Esophagus squamous epithelium (tissue), 5 donors: ENCODE data around the gene DPH1. TPM values are rescaled to one million over a fixed set of nuclear protein-coding genes. Genes with fewer than 3 reads are reported as not detected.
A peak's percentile ranks its signal among the peaks of the same experiment; 100 is the strongest.

ENCODE experiments used
- DNase-seq: peaks from one replicate; lab custom pipeline; 2025; lab: John Stamatoyannopoulos, UW
- H3K27ac ChIP-seq, 4 donors: fragments of 200-600 bp; sonication (generic); one replicate each; pipeline ENCODE4 v1.5.1; 2016 to 2019; ENCODE audit warnings: mild to moderate bottlenecking in 1 of 4
- H3K27me3 ChIP-seq, 4 donors: fragments of 200-600 bp; sonication (generic); 1 replicate in 3 of 4; 2 replicates in 1 of 4; pipeline versions ENCODE4 v1.5.1 to v1.6.0; 2017 to 2021; ENCODE audit warnings: antibody characterized with exemption in 1 of 4
- H3K36me3 ChIP-seq, 3 donors: fragments of 200-600 bp; sonication (generic); one replicate each; pipeline ENCODE4 v1.5.1; 2016 to 2019
- H3K4me1 ChIP-seq, 3 donors: fragments of 200-600 bp; sonication (generic); one replicate each; pipeline ENCODE4 v1.5.1; 2017 to 2019
- H3K4me3 ChIP-seq, 4 donors: fragments of 200-600 bp; sonication (generic); 1 replicate in 3 of 4; 2 replicates in 1 of 4; pipeline ENCODE4 v1.5.1; 2016 to 2019; ENCODE audit warnings: mild to moderate bottlenecking in 2 of 4, moderate library complexity in 1 of 4
- H3K9me3 ChIP-seq, 3 donors: fragments of 200-600 bp; sonication (generic); one replicate each; pipeline ENCODE4 v1.5.1; 2016 to 2019
- POLR2A ChIP-seq, 4 donors: fragments of 450-650 bp; IDR thresholded peaks; one replicate each; pipeline ENCODE4 v1.6.1; 2017; ENCODE audit warnings: antibody characterized with exemption in 4 of 4, mild to moderate bottlenecking in 4 of 4, moderate library complexity in 3 of 4
- whole genome bisulfite sequencing, 2 donors: methylation state at CpG; one replicate each; pipeline ENCODE4 v1.1.5; 2018; 5-methylcytosine and 5-hydroxymethylcytosine counted together
- intact Hi-C: fragments of 100-400 bp; cut with DNase I; formaldehyde crosslinking; loops from one replicate; pipeline ENCODE4 v1.15.0; 2022
- total RNA-seq, 4 donors: library from RNA; depleted of rRNA; stranded (reverse); fragments of >200 nt; gene quantifications; one replicate each; pipeline ENCODE4 v1.1.0, GENCODE V29; 2016
- TF ChIP-seq, protein P1 (sequence below), 6 experiments: fragments of 450-650 bp in 4 of 6; fragments of 200-600 bp in 2 of 6; sonication (generic) in 2 of 6; IDR thresholded peaks; one replicate each; pipeline ENCODE4 v1.5.1; 2016 to 2019; ENCODE audit warnings: antibody characterized with exemption in 6 of 6, mild to moderate bottlenecking in 4 of 6, moderate library complexity in 4 of 6
- donor health status: DM: yes; HTN: yes; CAD: no.

The DPH1 gene
- total RNA-seq, 4 donors from 2014 or later: 14.9 to 55.7 (median 22.7) TPM

DNA sequence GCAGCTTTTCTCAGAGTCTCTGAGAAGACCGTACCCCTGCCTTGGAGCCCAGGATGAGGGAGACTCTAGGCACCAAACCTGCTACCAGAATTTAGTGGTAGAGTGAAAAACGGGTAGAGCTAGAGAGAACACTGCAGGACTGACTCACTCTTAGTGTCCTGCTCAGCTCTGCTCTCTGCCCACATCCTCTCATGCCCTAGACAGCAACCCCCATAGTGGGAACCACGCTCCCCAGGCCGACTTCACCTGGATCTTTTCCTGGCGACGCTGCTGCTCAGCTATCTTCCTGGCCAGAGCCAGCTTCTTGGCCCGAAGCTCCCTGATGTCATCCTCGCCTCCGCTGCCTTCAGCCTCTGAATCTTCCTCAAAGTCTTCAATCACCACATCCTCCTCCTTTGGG, 51.6 kb downstream of the DPH1 start:
- WGBS, 2 donors: 90 to 92% methylated on average over 8 to 9 of the region's 9 CpGs
- intact Hi-C loops: no loop called here
- DNase-seq: no peak
- peaks cover 27 to 49% (median 32%) of the 10 kb centered on the region in 3 donors for H3K4me1 ChIP-seq
- peaks cover 6 to 82% (median 6%) of the 10 kb centered on the region in 3 donors for H3K36me3 ChIP-seq
- peak overlapping the region in 2 of 4 donors; percentile 32 to 90 for H3K27ac ChIP-seq
- no peak for TF ChIP-seq POLR2A (IDR thresholded peaks at IDR 0.05)
- TF ChIP-seq, protein P1, sequence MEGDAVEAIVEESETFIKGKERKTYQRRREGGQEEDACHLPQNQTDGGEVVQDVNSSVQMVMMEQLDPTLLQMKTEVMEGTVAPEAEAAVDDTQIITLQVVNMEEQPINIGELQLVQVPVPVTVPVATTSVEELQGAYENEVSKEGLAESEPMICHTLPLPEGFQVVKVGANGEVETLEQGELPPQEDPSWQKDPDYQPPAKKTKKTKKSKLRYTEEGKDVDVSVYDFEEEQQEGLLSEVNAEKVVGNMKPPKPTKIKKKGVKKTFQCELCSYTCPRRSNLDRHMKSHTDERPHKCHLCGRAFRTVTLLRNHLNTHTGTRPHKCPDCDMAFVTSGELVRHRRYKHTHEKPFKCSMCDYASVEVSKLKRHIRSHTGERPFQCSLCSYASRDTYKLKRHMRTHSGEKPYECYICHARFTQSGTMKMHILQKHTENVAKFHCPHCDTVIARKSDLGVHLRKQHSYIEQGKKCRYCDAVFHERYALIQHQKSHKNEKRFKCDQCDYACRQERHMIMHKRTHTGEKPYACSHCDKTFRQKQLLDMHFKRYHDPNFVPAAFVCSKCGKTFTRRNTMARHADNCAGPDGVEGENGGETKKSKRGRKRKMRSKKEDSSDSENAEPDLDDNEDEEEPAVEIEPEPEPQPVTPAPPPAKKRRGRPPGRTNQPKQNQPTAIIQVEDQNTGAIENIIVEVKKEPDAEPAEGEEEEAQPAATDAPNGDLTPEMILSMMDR (IDR thresholded peaks at IDR 0.05): no peak
- no peaks in the 10 kb centered on the region for H3K9me3 ChIP-seq
- no peak overlapping the region for H3K4me3 ChIP-seq
- H3K27me3 ChIP-seq: no peaks in the 10 kb centered on the region

DNA sequence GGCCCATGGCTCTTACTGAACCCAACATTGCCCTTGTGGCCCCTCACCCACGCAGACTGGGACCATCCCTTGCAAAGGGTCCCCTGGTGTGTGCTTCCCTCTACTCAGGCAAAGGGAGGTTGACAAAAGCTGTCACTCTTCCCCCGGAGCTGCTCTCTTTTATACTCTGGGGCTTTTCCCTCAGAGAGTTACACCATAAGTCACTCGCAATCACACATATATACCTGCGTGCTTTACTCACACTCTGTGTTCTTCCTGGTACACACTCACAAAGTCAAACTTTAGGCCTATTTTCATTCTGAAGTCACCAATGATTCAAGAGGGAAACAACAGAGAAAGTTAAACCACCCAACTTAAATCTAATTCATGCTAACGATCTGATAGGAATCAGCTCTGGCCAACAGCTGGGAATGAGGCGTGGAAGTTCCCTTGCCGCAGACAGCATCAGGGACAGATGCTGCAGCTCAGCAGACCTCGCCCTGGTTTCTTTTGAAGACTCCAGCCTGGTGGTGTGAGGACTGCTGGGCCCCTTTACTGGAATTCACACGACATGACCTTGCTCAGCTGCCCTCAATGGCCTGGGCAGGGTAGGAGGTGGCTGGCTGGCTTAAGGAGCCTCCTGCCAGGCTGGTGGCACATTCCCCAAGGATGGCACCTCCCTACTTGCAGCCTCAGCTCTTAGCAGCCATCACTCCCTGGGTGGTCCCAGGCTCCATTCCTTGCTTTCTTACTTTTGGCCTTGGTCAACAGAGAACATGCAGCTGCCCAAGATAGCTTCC, 52.2 kb downstream of the DPH1 start:
- Histone ChIP-seq H3K9me3 (no peaks in the 10 kb centered on the region), H3K4me3 (no peak overlapping the region), H3K36me3 (peaks cover 6 to 78% (median 6%) of the 10 kb centered on the region in 3 donors), H3K27me3 (no peaks in the 10 kb centered on the region), H3K27ac (peak overlapping the region in 3 of 4 donors; percentile 84 to 95 (median 90)), H3K4me1 (peaks cover 31 to 50% (median 33%) of the 10 kb centered on the region in 3 donors)
- 77 to 87% methylated on average over 7 to 8 of the region's 9 CpGs for WGBS, 2 donors
- intact Hi-C loops: no loop called here
- TF ChIP-seq, protein P1 (IDR thresholded peaks at IDR 0.05): no peak
- no peak for TF ChIP-seq POLR2A (IDR thresholded peaks at IDR 0.05)
- DNase-seq: no peak

DNA sequence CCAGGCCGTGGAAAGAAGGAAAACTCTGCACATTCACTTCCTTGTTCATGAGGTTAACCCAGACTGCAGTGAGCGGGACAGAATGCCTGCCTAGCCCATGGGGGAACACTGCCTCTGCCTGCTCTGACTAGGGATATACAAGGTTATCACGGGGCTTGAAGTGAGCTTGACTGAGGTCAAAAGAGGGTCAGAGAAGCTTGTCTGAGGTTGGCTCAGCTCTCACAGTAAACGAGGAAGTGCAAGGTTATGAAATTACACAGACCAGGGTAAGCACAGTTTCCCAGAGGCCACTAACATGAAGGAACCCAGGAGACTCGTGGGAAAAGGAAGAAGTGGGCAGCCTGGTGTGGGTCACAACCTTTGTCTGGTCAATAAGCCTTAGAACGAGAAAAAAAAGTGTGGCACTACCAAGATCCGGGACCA, 53.7 kb downstream of the DPH1 start:
- Histone ChIP-seq H3K9me3 (no peaks in the 10 kb centered on the region), H3K4me1 (peaks cover 40 to 64% (median 47%) of the 10 kb centered on the region in 3 donors), H3K27ac (peak overlapping the region; percentile 84 to 95 (median 87)), H3K27me3 (no peaks in the 10 kb centered on the region), H3K4me3 (no peak overlapping the region), H3K36me3 (peaks cover 6 to 64% (median 6%) of the 10 kb centered on the region in 3 donors)
- 41 to 42% methylated on average over 6 of the region's 7 CpGs for WGBS, 2 donors
- TF ChIP-seq POLR2A (IDR thresholded peaks at IDR 0.05): no peak
- TF ChIP-seq, protein P1 (IDR thresholded peaks at IDR 0.05): no peak
- intact Hi-C loops: no loop called here
- DNase-seq: no peak

DNA sequence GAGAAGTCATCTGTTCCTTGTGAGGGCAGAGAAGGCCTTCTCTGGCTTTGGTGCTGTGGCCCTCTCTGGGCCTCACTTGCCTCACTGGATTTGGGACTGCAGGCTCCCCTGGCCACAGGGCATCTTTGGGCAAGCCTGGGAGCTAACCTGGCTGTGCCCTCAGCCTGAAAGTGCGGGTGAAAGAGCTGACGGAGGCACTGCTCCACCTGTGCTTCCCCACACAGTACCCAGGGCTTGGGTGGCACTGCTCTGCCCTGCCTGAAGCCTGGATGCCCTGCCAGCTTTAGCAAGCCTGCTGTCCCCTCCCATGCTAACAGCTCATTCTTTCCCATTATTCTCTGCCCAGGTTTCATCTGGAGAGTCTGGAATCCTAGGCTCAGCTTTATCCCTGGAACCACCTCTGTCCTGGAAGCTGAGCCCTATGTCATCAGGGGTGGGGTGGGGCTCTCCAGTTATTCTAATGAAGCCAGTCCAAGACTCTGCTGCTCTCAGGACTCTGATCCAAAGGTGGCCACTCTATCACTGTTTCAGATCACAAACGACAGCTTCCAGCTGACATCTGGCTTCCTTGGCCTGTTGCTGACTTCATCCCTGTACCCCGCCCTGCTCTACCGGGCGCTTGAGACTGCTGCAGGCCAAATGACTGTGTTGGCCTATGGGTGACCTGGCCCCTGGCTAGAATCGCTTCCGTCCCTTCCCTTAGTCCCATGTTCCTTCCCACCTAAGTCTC, 54.2 kb downstream of the DPH1 start:
- DNase-seq: no peak
- intact Hi-C loops: no loop called here
- H3K9me3 ChIP-seq: no peaks in the 10 kb centered on the region
- 21 to 28% methylated on average over 6 of the region's 8 CpGs for WGBS, 2 donors
- peak overlapping the region; percentile 84 to 95 (median 87) for H3K27ac ChIP-seq
- no peaks in the 10 kb centered on the region for H3K27me3 ChIP-seq
- peaks cover 46 to 70% (median 50%) of the 10 kb centered on the region in 3 donors for H3K4me1 ChIP-seq
- H3K36me3 ChIP-seq: peaks cover 6 to 58% (median 6%) of the 10 kb centered on the region in 3 donors
- TF ChIP-seq, protein P1 (IDR thresholded peaks at IDR 0.05): no peak
- TF ChIP-seq POLR2A (IDR thresholded peaks at IDR 0.05): no peak
- H3K4me3 ChIP-seq: no peak overlapping the region
